ENCODE results near the gene CAPN13.

Gene CAPN13

DNA sequence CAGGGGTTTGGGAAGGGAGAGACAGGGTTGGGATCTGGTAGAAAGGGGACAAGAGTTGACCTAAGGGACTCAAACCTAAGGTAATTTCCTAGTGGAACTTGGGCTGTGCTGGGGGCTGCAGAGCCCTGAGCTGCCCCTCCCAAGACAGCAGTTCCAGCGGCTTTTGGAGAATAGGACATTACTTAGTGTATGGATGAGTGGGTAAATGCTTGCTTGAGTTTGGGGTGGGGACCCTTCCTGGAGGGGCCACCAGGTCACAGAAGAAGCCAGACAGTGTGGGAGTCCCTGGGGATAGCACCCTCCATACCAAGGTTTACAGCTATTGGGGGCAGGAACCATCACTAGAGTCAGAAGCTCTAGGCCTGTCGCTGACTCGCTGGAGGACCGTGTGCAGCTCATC is 111.5 kb downstream of the CAPN13 start:
- in situ Hi-C loops (cut with HindIII; ENCODE audit: low pct_unique_long_range_greater_than_20kb, low sequenced_read_pairs): no loop called here
- DNase-seq (ENCODE audit: low read depth in 1 of 2, low spot score in 1 of 2): no peak
- no peak for TF ChIP-seq JUND (IDR thresholded peaks at IDR 0.05; ENCODE audit: low read depth)

DNA sequence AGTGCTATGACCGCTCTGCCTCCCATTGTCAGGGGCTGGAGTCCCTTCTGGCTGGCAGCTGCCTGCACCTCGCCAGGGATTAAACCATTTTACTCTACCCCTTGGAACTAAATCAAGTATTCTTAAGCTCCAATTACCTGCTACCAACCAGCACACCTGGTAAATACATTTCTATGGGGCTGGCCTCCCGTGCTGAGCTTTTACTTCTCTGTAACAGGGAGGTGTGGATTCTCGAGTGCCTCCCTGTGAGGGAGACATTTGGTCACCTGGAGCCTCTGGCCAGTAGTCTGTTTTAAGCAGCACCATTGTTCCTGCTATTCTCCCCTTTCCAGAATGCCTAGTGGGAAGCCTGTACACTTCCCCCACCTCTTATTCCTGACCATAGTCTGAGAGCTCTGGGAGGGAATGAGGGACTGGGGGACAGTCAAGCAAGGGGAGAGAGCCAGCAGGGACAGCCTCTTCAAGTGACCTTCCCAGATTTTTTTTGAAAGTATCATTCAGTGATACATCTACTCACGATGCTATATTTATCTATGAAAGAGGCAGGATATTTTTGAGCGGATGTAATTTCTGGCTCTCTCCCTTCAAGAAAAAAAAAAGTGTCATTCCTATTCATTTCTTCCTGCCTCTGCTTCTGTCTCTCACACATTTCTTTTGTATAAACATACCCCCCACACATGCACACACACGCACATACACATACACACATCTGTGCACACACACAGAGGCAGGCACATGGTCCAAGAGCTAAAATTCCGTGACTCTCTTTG is 112.8 kb downstream of the CAPN13 start:
- in situ Hi-C loops (cut with HindIII; ENCODE audit: low pct_unique_long_range_greater_than_20kb, low sequenced_read_pairs): no loop called here
- no peak for DNase-seq (ENCODE audit: low read depth in 1 of 2, low spot score in 1 of 2)
- no peak for TF ChIP-seq JUND (IDR thresholded peaks at IDR 0.05; ENCODE audit: low read depth)

DNA sequence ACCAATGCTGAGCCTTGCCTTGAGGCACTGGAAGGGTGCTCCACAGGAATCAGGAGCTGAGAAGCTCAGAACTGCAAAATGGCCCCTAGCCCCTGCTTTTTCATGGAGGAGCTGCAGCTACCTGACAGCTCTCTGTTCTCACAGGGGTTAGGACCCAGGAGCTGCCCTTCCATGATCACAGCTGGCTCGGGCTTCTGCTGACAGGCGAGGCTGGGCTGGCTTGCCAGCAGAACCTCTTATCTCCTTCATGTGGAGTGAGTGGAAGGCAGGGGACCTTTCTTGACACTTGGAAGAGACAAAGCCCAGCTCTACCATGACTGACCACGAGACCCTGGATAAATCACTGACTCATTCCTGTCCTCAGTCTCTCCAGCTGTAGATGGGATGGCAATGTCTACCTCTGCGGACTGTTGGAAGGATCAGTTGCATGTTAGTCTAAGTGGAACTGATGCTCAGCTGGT is 113.4 kb downstream of the CAPN13 start:
- no peak for TF ChIP-seq JUND (IDR thresholded peaks at IDR 0.05; ENCODE audit: low read depth)
- no peak for DNase-seq (ENCODE audit: low read depth in 1 of 2, low spot score in 1 of 2)
- in situ Hi-C loops (cut with HindIII; ENCODE audit: low pct_unique_long_range_greater_than_20kb, low sequenced_read_pairs): no loop called here

DNA sequence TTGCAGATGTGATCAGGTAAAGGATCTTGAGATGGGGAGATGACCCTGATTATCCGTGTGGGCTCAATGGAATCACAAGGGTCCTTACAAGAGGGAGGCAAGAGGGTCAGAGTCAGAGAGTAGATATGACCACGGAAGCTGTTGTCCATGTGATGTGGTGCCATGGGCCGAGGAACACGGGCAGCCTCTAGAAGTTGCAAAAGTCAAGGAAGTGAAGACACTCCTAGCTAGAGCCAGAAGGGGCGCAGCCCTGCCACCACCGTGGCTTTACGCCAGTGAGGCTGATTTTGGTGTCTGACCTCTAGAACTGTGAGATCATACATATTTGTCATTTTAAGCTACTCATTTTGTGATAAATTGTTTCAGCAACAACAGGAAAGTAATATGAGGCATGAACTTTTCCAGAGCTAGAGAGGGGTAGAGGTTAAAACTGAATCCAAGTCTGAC is 114.4 kb downstream of the CAPN13 start:
- in situ Hi-C loops (cut with HindIII; ENCODE audit: low pct_unique_long_range_greater_than_20kb, low sequenced_read_pairs): no loop called here
- no peak for DNase-seq (ENCODE audit: low read depth in 1 of 2, low spot score in 1 of 2)
- TF ChIP-seq JUND (IDR thresholded peaks at IDR 0.05; ENCODE audit: low read depth): no peak

DNA sequence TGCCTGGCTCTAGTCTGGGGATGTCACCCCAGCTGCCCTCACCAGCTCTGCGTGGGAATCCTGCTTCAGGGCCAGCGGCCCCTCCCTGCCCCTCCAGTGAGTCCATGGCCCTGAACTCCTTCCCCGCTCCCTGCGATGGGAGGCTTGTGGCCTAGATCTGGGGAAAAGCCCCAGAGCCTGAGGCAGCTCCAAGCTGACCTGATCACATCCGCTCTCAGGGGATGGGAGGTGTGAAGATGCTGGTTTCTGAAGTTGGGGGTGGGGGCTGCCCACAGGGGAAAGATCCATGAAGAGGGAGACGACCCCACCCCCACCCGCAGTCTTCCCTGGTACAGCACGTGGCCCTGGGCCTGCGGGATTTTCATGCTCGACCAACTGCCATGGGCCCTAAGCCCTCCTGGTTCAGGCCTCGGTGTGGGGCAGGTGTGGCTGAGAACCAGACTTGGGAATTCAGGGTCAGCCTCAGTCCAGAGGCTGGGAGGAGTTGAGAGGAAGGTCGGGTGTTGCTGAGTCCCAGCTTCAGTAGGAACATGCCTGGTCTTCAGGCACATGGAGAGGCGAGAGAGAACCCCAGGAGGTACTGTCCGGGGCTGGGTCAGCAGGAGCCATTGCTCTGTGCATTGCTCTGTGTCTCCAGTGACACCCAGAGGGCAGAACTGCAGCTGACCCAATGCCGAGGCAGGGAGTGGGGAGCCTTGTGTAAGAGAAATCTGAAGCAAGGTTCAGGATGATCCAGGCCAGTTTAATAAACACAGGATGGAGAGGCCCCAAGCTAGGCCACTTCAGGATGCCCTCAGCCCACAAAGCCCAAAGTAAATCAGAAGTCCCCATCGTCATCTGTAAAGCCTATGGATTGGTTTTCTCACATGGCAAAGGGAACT is 115.1 kb downstream of the CAPN13 start:
- in situ Hi-C loops (cut with HindIII; ENCODE audit: low pct_unique_long_range_greater_than_20kb, low sequenced_read_pairs): no loop called here
- peak in 1 of 2 experiments; percentile 38 for DNase-seq (ENCODE audit: low read depth in 1 of 2, low spot score in 1 of 2)
- no peak for TF ChIP-seq JUND (IDR thresholded peaks at IDR 0.05; ENCODE audit: low read depth)

GRCh38 chr2:30691091-30691947 is 115.9 kb downstream of the CAPN13 start:
- in situ Hi-C loops (cut with HindIII; ENCODE audit: low pct_unique_long_range_greater_than_20kb, low sequenced_read_pairs): no loop called here
- DNase-seq (ENCODE audit: low read depth in 1 of 2, low spot score in 1 of 2): no peak
- no peak for TF ChIP-seq JUND (IDR thresholded peaks at IDR 0.05; ENCODE audit: low read depth)

GRCh38 chr2:30690126-30690561 is 117.1 kb downstream of the CAPN13 start:
- no peak for DNase-seq (ENCODE audit: low read depth in 1 of 2, low spot score in 1 of 2)
- in situ Hi-C loops (cut with HindIII; ENCODE audit: low pct_unique_long_range_greater_than_20kb, low sequenced_read_pairs): no loop called here
- no peak for TF ChIP-seq JUND (IDR thresholded peaks at IDR 0.05; ENCODE audit: low read depth)

DNA sequence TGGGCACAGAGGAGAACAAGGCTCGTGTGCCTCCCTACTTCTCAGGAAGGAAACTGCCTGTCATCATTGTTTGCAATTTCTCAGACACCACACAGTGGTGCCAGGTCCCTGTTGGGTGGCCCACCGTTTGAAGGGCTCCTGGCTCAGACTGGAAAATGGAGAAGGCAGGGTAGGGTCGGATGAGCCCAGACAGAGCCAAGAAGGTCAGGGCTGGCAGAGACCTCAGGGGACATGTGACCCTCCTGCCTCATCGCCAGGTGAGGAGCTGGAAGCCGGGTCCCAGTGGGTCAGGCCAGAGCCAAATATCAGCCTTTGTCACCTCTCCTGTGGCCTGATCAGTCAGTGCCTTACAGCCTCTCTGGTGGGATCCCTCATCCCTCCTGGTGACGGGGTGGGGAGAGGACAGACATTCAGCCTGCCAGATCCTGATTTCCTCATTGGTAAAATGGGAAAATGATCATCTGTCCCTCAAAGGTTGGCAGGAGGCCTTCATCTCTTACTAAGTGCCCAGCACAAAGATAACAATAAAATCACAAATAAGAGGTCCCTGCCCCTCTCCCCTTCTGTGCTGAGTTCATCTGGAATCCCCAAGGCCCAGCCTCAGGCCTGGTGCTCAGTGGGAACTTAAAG is 117.6 kb downstream of the CAPN13 start:
- in situ Hi-C loops (cut with HindIII; ENCODE audit: low pct_unique_long_range_greater_than_20kb, low sequenced_read_pairs): no loop called here
- DNase-seq (ENCODE audit: low read depth in 1 of 2, low spot score in 1 of 2): no peak
- TF ChIP-seq JUND (IDR thresholded peaks at IDR 0.05; ENCODE audit: low read depth): no peak

- no peak for DNase-seq (ENCODE audit: low read depth in 1 of 2, low spot score in 1 of 2)
- in situ Hi-C loops (cut with HindIII; ENCODE audit: low pct_unique_long_range_greater_than_20kb, low sequenced_read_pairs): no loop called here
- TF ChIP-seq JUND (IDR thresholded peaks at IDR 0.05; ENCODE audit: low read depth): no peak
These were observed 118.3 kb downstream of the CAPN13 start for GRCh38 chr2:30688956-30689401.

DNA sequence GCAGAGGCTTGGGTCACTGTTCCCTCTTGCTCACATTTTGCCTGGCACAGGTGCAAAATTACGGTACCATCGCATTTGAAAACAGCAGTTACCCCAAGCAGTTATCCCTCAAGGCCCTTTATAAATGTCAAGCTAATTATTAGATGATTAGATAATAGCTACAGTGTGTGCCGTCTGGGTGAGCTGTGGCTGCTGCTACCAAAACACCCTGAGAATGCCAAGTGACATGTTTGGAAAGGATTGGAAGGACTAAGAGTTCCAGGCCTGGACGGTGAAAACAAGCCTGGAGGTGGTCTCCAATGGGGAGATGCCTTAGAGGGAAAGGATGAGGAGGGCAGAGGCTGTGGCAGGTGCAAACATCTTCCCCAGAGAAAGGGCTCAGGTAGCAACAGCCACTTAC is 120.6 kb downstream of the CAPN13 start:
- in situ Hi-C loops (cut with HindIII; ENCODE audit: low pct_unique_long_range_greater_than_20kb, low sequenced_read_pairs): no loop called here
- no peak for TF ChIP-seq JUND (IDR thresholded peaks at IDR 0.05; ENCODE audit: low read depth)
- DNase-seq (ENCODE audit: low read depth in 1 of 2, low spot score in 1 of 2): no peak

- in situ Hi-C loops (cut with HindIII; ENCODE audit: low pct_unique_long_range_greater_than_20kb, low sequenced_read_pairs): no loop called here
- peak in 1 of 2 experiments; percentile 35 for DNase-seq (ENCODE audit: low read depth in 1 of 2, low spot score in 1 of 2)
- TF ChIP-seq JUND (IDR thresholded peaks at IDR 0.05; ENCODE audit: low read depth): no peak
These were observed 121.2 kb downstream of the CAPN13 start for GRCh38 chr2:30686000-30686399.

- no peak for TF ChIP-seq JUND (IDR thresholded peaks at IDR 0.05; ENCODE audit: low read depth)
- DNase-seq (ENCODE audit: low read depth in 1 of 2, low spot score in 1 of 2): no peak
- in situ Hi-C loops (cut with HindIII; ENCODE audit: low pct_unique_long_range_greater_than_20kb, low sequenced_read_pairs): no loop called here
These were observed 122.2 kb downstream of the CAPN13 start for GRCh38 chr2:30684996-30685395.

Data from T47D (cell line).